Nephron (organoid): ENCODE results near the gene SHBG.
A peak's percentile ranks its signal among the peaks of the same experiment; 100 is the strongest.

ENCODE experiments used
- H3K27ac Mint-ChIP-seq, 3 experiments: 2 replicates each; pipeline ENCODE4 v1.8.0; 2020; ENCODE audit warnings: mixed read lengths in 3 of 3, mild to moderate bottlenecking in 2 of 3, moderate library complexity in 1 of 3
- H3K27me3 Mint-ChIP-seq: 2 replicates; pipeline ENCODE4 v1.8.0; 2021; ENCODE audit warnings: low read depth, mild to moderate bottlenecking, moderate library complexity, mixed read lengths
- H3K36me3 Mint-ChIP-seq: 2 replicates; pipeline ENCODE4 v1.8.0; 2020; ENCODE audit warnings: low read depth, mixed read lengths
- H3K4me1 Mint-ChIP-seq: 2 replicates; pipeline ENCODE4 v1.8.0; 2020; ENCODE audit warnings: mixed read lengths
- H3K4me3 Mint-ChIP-seq, 3 experiments: 2 replicates each; pipeline ENCODE4 v1.8.0; 2020; ENCODE audit warnings: mild to moderate bottlenecking in 3 of 3, mixed read lengths in 3 of 3, moderate library complexity in 2 of 3
- H3K9me3 Mint-ChIP-seq: 2 replicates; pipeline ENCODE4 v1.8.0; 2020; ENCODE audit warnings: mixed read lengths
- CTCF ChIP-seq, 3 experiments: fragments of 200-600 bp; sonication (generic); IDR thresholded peaks; one replicate each; pipeline ENCODE4 v1.5.0; 2021; ENCODE audit warnings: antibody characterized with exemption in 3 of 3; ENCODE audit not compliant: unreplicated experiment in 3 of 3

The SHBG gene

GRCh38 chr17:7654832-7655540 lies 25.1 kb downstream of the SHBG start:
- peaks cover 50% of the 10 kb centered on the region for H3K4me1 Mint-ChIP-seq
- H3K27ac Mint-ChIP-seq: peak overlapping the region; percentile 40 to 75 (median 53)
- H3K9me3 Mint-ChIP-seq: no peaks in the 10 kb centered on the region
- H3K27me3 Mint-ChIP-seq: peaks cover 28% of the 10 kb centered on the region
- peak overlapping the region; percentile 6 to 91 (median 40) for H3K4me3 Mint-ChIP-seq
- H3K36me3 Mint-ChIP-seq: peaks cover 13% of the 10 kb centered on the region
- TF ChIP-seq CTCF (IDR thresholded peaks at IDR 0.05; ENCODE audit: unreplicated experiment in 3 of 3): no peak

- TF ChIP-seq CTCF (IDR thresholded peaks at IDR 0.05; ENCODE audit: unreplicated experiment in 3 of 3): no peak
- Mint-ChIP-seq H3K9me3 (no peaks in the 10 kb centered on the region), H3K4me3 (no peak overlapping the region), H3K27ac (peak overlapping the region in 2 of 3 experiments; percentile 75 to 82), H3K36me3 (peaks cover 13% of the 10 kb centered on the region), H3K4me1 (peaks cover 45% of the 10 kb centered on the region), H3K27me3 (peaks cover 22% of the 10 kb centered on the region)
Observed at GRCh38 chr17:7655541-7655840, 25.6 kb downstream of the SHBG start.

- Mint-ChIP-seq H3K9me3 (no peaks in the 10 kb centered on the region), H3K27me3 (peaks cover 16% of the 10 kb centered on the region), H3K27ac (peak overlapping the region; percentile 82 to 92 (median 82)), H3K4me1 (peaks cover 39% of the 10 kb centered on the region), H3K4me3 (peak overlapping the region; percentile 31 to 62 (median 44)), H3K36me3 (peaks cover 13% of the 10 kb centered on the region)
- TF ChIP-seq CTCF (IDR thresholded peaks at IDR 0.05; ENCODE audit: unreplicated experiment in 3 of 3): no peak
Observed at GRCh38 chr17:7656958-7657609, 27.1 kb downstream of the SHBG start.

- H3K9me3 Mint-ChIP-seq: no peaks in the 10 kb centered on the region
- H3K4me3 Mint-ChIP-seq: no peak overlapping the region
- peaks cover 50% of the 10 kb centered on the region for H3K36me3 Mint-ChIP-seq
- TF ChIP-seq CTCF (IDR thresholded peaks at IDR 0.05; ENCODE audit: unreplicated experiment in 3 of 3): no peak
- H3K4me1 Mint-ChIP-seq: no peaks in the 10 kb centered on the region
- H3K27ac Mint-ChIP-seq: peak overlapping the region in 1 of 3 experiments; percentile 42
- no peaks in the 10 kb centered on the region for H3K27me3 Mint-ChIP-seq
Observed at GRCh38 chr17:7667656-7668406, 37.9 kb downstream of the SHBG start.

- Mint-ChIP-seq H3K9me3 (peaks cover 3% of the 10 kb centered on the region), H3K27me3 (no peaks in the 10 kb centered on the region), H3K36me3 (peaks cover 57% of the 10 kb centered on the region), H3K4me1 (no peaks in the 10 kb centered on the region), H3K4me3 (no peak overlapping the region), H3K27ac (no peak overlapping the region)
- no peak for TF ChIP-seq CTCF (IDR thresholded peaks at IDR 0.05; ENCODE audit: unreplicated experiment in 3 of 3)
Observed at GRCh38 chr17:7668482-7668881, 38.5 kb downstream of the SHBG start.
